CD4-positive, alpha-beta T cell treated with Interleukin-6 at 100 ng/mL for 8 hours (primary cell): ENCODE results near the gene COL4A3.

Experiments used
- DNase-seq: peaks from one replicate; pipeline ENCODE4 v3.0.0-alpha.2; 2020; ENCODE audit warnings: mixed read lengths, low spot score

Gene COL4A3

DNA sequence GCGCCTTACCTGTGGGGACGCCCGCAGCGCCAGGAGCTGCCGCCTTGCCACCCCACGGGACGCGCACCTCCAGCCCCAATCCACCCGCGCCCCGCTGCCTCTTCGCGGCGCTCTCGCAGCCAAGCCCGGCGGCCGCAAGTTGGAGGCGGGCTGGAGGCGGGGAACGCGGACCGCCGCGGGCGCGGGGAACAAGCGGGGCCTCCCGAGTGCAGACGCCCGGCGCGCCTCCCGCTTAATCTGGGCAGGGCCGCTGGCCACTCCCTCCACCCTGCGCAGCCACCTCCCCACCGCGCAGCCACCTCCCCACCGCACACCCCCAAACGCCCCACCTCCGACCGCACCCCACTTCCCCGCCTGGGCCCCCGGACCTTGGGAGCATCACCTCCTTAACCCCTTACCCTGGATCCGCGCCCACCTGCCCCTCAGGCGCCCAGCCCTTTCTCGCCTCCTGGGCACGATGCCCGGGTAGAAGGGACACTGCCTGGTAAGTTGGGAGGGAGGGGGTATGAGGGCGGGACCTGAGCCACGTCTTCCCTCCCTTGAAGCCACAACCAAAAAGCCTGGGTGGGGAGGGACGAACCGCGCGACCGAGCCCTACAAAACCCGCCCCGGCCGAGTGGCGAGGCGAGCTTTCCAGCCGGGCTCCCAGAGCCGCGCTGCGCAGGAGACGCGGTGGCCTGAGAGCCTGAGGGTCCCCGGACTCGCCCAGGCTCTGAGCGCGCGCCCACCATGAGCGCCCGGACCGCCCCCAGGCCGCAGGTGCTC lies at the start of gene COL4A3, which contains the start of gene COL4A4:
Gene COL4A3 (plus strand): TSS at position 627 of the 765 bp plus-strand sequence. CDS start 103 bp downstream, at position 730.
Gene COL4A4 (minus strand): TSS at position 208 of the 765 bp plus-strand sequence. CDS start 16,722 bp downstream, outside the sequence.
- DNase-seq: no peak

- DNase-seq: no peak
Observed at GRCh38 chr2:227115761-227116160, 48.7 kb upstream of the COL4A3 start.

- DNase-seq: no peak
Observed at GRCh38 chr2:227117027-227117426, 47.4 kb upstream of the COL4A3 start.

- DNase-seq: no peak
Observed at GRCh38 chr2:227117852-227118251, 46.6 kb upstream of the COL4A3 start.

- DNase-seq: no peak
Observed at GRCh38 chr2:227118353-227118752, 46.1 kb upstream of the COL4A3 start.

DNA sequence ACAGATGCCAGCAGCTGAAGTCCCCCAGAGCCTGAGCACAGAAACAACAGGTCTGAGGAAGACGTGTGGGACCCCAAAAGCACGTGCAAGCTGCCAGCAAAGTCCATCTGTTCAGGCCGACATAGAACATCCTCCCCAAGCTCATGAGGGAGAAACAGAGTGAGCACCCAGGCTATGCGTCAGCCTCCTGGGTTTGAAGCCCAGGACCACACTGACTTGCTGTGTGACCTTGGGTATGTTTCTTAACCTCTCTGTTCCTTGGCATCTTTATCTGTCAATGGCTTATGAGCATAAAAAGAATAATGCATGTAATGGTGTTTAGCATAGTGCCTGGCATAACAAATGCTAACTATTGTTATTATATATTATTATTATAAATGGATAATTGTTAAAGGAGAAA lies 40.7 kb upstream of the COL4A3 start:
- no peak for DNase-seq

DNA sequence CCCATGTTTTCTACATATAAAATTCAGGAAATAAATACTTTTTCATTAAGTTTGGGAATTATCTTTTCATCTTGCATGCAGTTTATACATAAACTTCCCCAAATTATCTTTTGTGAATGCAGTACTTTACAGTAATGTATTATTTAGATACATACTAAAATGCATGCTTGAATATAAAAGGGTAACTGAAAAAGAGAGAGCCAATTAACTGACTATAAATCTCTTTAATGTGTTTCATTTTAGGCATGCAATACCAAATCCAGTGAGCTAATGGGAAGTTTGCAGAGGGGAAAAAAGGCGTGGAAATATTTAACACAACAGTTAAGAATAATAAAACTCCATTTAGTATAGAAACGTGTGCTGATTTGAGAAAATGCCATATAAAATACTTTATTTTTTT lies 39.6 kb upstream of the COL4A3 start:
- DNase-seq: no peak

GRCh38 chr2:227125506-227125905 lies 38.9 kb upstream of the COL4A3 start:
- DNase-seq: no peak

- DNase-seq: no peak
Observed at GRCh38 chr2:227127201-227127600, 37.2 kb upstream of the COL4A3 start.

- DNase-seq: no peak
Observed at GRCh38 chr2:227130636-227131035, 33.8 kb upstream of the COL4A3 start.

- no peak for DNase-seq
Observed at GRCh38 chr2:227132986-227133385, 31.4 kb upstream of the COL4A3 start.

GRCh38 chr2:227134591-227134990 lies 29.8 kb upstream of the COL4A3 start:
- no peak for DNase-seq

DNA sequence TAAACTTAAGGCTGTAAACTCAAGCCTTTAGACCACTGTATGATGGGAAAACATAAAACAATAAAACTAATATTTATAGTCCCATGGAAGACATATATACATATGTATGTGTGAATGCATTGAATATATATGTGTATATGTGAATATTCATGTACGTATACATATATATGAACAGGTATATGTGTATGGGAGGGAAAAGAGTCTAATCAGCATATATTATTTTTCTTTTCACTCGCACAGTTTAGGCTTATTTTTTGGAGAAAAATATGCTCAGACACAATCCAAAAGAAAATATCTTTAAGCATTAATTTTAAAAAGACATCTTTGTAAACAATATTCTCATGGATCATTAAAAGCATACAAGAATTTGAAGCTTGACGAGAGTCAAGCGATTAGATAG lies 23.1 kb upstream of the COL4A3 start:
- no peak for DNase-seq

DNA sequence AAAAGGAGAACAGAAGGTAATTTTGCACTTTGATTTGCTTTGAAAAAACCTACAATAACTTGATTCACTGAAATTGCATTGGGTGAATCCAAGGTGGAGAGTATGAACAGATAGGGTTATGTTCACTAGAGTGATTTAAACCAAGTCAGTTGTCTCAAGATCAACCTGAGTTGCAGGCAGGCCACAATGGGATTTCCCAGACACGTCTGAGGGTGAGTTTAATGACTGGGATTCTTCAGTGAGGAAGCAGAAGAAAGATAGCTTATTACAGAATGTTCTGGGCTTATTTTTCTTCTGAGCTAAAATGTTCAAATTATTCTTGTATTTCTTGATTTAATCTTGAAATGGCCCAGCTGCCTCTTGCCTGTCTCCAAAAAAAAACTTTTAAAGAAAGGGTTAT lies 20.5 kb upstream of the COL4A3 start:
- DNase-seq: no peak

GRCh38 chr2:227146456-227146855 lies 18.0 kb upstream of the COL4A3 start:
- DNase-seq: no peak

DNA sequence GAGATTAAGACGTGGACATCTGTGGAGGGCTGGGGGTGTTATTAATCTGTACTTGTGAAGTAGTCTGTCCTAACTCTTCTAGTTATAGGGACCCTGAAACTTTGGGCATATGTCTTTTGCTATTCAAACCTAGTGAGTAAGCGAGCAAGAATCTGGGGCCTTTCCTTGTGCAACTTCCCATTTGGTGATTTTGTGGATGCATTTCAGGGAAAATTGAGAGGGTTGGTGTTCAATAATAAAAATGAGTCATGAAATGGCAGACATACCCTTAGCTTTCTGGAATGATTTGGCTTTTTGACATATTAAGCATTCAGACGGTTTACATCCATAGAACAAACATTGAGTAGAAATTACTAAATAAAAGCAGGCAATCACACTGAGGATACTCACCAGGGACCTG lies 17.4 kb upstream of the COL4A3 start:
- no peak for DNase-seq

DNA sequence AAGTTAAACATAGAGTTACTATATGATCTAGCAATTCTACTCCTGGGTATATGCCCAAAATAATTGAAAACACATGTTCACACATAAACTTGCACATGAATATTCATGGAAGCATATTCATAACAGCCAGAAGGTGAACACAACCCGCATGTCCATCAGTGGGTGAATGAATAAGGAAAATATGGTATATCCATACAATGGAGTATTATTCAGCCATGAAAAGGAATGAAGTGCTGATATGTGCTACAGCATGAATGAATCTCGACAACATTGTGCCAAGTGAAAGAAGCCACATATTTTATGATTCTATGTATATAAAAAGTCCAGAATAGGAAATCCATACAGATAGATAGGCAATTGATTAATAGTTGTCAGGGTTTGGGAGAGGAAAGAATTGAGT lies 16.3 kb upstream of the COL4A3 start:
- no peak for DNase-seq

GRCh38 chr2:227150222-227150936 lies 14.0 kb upstream of the COL4A3 start:
- DNase-seq: no peak

- no peak for DNase-seq
Observed at GRCh38 chr2:227152093-227152766, 12.2 kb upstream of the COL4A3 start.

DNA sequence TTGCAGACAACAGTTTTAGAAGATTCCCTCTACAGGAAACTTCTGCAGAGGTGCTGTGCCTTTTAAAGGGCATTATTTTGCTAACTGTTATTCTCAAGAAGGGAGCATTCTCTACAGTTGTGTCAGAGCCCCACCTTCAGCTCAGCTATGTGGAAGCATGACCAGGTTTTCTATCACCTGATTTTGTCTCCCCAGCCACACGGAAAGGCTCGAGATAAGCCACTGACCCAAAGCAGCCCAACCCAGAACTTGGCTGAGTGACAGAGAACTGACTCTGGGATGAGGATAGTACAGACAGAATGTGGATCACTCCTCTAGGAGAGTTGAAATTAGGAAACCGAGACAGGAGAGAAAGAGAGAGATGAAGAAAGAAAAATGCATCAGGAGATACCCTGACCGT lies 11.1 kb upstream of the COL4A3 start:
- DNase-seq: no peak

GRCh38 chr2:227153758-227154486 lies 10.5 kb upstream of the COL4A3 start:
- DNase-seq: no peak
